ENCODE measurements around the gene ART1.

ART1 gene

DNA sequence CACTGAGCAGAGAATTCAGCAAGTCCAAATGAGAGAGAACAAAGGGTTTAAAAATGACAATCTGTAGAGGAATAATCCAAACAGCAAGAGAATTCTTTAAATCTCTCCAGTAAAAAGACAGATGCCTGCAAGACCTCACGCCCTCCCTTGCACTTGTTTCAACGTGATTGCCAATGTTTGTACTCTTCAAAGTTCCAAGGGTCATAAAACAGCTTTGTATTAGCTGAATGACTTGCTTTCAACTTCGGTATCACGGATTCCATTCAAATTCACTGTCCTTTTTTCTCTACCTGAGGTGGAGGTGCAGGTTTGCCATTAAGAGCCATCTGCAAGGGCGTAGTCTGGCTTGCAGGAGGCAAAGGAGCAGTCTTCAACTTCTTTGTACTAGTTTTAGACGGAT, 67.3 kb downstream of the ART1 start:
- no peak for DNase-seq (ENCODE audit: low read depth, low spot score)

Measured in brain pericyte (primary cell).